ENCODE results near the gene PLIN1.

GRCh38 chr15:89664441-89665350, 14.5 kb downstream of the PLIN1 start:
- TF ChIP-seq, protein P1, sequence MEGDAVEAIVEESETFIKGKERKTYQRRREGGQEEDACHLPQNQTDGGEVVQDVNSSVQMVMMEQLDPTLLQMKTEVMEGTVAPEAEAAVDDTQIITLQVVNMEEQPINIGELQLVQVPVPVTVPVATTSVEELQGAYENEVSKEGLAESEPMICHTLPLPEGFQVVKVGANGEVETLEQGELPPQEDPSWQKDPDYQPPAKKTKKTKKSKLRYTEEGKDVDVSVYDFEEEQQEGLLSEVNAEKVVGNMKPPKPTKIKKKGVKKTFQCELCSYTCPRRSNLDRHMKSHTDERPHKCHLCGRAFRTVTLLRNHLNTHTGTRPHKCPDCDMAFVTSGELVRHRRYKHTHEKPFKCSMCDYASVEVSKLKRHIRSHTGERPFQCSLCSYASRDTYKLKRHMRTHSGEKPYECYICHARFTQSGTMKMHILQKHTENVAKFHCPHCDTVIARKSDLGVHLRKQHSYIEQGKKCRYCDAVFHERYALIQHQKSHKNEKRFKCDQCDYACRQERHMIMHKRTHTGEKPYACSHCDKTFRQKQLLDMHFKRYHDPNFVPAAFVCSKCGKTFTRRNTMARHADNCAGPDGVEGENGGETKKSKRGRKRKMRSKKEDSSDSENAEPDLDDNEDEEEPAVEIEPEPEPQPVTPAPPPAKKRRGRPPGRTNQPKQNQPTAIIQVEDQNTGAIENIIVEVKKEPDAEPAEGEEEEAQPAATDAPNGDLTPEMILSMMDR (IDR thresholded peaks at IDR 0.05) = no peak
- no peak for TF ChIP-seq EP300 (IDR thresholded peaks at IDR 0.05)

Data from tibial nerve (tissue), 4 donors.